GM21619 (cell line): Measurements from ENCODE around the gene MICU1.
"Not testable (repeated sequence)": the region's sequence is repeated elsewhere in the genome, so short reads cannot be mapped to it uniquely, and the experiment has no call there.

ENCODE experiments used
- ATAC-seq: cut with Tn5 transposase; IDR thresholded peaks from one replicate; pipeline ENCODE4 v1.9.1; 2021; ENCODE audit not compliant: unreplicated experiment

MICU1 gene

GRCh38 chr10:72331575-72332422 is 294.1 kb downstream of the MICU1 start:
- peak; percentile 37 for ATAC-seq

DNA sequence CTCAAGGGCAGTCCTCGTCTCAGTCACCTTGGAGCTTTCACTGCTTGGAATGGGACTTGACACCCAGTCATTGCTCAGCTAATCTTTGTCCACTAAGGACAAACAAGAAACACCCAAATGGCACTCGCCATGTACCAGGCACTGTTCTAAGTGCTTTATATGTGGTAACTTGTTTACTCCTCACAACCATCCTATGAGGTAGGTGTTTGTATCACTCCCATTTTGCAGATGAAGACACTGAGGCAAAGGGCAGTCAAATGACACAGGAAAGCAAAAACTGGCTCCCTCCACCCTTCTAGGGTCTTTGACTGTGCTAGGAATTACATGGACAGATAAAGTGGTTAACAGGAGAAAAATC is 295.8 kb downstream of the MICU1 start:
- no peak for ATAC-seq

GRCh38 chr10:72329290-72330068 is 296.4 kb downstream of the MICU1 start:
- ATAC-seq: no peak

DNA sequence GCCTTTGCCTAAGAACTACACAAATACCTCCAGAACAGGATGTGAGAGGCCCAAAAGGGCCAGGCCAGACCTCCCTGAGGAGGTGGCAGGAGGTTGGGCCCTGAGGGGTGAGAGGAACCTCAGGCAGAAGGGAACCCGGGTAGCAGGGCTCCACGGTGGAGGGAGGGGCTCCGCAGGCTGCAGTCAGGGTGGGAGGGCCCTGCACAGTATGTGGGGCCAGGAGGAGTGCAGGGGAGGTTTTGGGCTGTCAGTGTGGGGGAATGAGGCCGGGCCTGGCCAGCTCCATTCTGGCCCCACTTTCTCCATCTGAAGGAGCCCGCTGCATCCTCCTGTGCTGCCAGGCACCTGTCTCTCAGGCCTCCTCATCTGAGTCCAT is 297.1 kb downstream of the MICU1 start:
- ATAC-seq: no peak

DNA sequence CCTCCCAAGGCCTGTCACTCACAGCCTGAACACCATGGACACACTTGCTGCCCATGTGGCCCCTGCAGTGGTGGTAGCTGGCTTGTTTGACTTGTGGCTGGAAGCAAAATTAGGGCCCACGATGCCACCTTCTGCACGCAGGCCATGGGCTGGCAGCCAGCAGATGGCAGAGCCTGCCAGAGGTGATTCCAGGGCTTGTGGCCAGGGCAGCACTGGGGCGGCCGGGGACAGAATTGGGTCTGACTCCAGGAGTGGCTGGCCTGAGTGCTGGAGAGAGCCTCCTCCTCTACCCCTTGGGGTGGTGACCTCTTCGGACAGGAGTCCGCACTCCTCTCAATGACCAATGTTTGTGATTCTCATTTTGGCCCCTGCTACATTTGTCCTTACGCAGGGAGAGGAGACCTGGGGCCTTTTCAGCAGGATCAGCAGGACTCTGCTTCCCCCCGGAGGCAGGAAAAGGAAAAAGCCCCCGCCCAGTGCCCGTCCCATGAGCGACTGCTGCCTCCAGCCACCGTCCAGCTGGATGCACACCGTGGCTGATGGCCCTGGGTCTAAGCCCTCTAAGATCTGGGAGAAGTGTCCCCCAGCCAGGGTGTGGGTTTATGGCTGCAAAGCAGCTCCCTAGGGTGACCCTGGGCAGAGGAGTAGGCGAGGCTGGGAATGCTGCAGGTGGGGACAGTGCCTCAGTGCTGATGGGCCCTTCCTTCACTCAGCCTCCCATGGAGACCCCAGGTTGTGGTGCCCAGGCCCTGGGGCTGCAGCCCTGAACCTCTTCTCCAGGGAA is 297.6 kb downstream of the MICU1 start:
- ATAC-seq: no peak

- not testable (repeated sequence) for ATAC-seq
These were observed 298.9 kb downstream of the MICU1 start for GRCh38 chr10:72326665-72327603.

- ATAC-seq: not testable (repeated sequence)
These were observed 300.4 kb downstream of the MICU1 start for GRCh38 chr10:72325243-72326175.

DNA sequence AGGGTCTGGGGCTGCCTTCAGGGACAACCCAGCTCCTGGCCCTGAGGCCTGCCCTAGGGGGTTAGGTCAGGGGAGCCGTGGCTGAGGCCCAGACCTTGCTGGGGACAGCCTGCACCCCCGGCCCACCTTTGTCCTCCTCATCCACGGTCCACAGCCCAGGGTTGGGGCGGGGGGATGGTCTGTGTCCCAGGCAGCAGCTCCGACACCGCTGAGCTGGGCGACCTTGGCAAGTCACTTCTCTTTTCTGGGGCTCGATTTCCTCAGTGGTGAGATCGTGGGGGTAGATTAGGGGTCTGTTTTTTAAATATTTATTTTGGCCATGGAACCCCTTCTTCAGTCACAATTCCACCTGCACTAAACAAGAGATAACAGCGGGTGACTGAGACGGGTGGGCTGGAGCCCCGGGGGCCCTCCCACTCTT is 302.1 kb downstream of the MICU1 start:
- no peak for ATAC-seq

DNA sequence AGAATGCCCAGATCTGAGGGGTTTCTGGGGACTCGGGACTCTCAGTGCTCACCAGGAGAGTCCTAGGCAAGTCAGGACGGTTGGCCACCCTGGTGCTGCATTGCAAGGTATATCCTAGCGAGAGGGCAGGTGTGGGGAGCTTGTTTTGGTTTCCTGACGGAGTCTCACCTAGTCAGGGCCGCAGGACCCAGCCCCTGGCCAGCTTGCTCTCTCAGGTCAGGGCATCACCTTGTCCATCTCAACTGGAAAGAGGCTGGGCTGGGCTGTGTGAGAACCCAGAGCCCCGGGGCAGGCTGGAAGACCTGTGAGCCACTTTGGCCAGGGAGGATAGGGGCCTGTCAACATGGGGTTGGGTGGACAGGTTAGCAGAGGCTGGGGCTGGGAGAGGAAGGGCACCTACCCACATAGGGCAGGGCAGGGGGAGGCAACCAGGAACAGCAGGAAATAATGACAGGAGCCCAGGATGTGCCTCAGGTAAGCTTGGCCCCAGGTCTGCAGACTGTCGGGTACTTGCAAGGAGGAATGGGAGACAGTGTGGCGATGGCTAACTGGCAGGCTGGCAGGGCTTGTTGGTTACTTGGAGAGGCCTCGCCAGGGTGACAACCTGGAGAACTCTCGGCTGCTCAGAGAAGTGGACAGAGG is 302.6 kb downstream of the MICU1 start:
- ATAC-seq: no peak

- no peak for ATAC-seq
These were observed 303.4 kb downstream of the MICU1 start for GRCh38 chr10:72322280-72323058.

GRCh38 chr10:72322030-72322279 is 303.9 kb downstream of the MICU1 start:
- no peak for ATAC-seq

- ATAC-seq: no peak
These were observed 304.4 kb downstream of the MICU1 start for GRCh38 chr10:72321248-72322029.

DNA sequence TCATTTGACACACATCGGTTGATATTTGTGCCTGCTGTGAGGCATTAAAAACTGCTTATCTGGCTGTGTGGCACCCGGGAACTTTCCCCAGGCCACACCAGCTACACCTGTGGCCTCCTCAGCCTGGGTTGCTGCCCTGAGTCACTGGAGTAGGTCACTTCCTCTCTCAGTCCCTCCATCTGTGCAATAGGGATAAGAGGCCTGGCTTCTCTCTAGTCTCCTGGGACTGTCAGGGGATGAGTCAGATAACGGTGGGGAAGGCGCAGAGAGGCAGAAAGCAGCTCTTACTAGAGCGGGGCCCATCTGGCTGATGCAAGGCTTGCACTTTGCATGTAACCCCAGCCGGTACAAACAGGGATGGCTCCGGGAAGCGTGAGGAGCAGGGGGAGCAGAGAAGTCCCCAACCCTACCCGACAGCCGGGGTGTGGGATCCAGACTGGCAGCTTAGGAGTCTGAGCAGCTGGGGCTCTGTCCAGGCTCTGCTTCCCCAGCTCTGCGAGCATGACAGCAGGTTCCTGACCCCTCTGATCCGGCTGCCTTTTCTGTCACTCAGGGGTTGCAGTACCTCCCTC is 305.1 kb downstream of the MICU1 start:
- peak; percentile 63 for ATAC-seq

DNA sequence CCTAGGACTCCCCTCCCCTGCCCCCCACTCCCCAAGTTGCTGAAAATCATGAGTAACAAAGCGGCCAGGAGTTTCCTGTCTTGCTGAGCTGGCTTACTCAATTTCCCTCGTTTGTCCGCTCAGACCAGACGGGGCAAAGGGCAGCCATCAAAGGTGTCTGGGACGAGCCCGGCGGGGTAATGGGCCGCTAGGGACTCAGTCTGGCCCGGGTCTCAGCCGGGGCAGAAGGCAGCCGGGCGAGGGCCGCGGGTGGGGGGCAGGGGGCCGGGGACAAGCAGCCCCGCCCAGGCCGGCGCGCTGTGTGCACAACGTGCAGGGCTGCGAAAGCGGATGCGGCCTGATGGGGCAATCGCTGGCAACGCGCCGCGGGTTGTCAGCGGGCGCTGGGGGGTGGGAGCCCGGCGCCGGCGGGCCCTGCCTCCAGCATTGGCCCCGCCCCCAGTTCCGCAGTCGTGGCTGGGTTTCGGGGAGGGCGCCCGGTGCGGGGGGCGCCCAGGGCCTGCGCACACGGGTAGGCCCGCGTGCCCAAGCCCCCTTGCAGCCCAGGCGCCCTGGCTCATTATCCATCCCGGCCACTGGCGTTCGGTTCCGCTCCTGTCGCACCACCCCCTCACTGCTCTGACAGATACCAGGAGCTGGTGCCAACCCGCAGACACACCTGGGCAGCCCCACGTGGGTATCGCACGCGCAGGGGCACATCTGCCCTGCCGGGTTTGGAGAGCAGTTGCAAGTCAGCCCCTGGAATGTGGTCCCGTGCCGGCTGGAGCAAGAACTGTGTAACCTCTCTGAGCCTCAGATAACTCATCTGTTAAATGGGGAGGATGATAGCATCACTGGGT is 306.2 kb downstream of the MICU1 start:
- ATAC-seq: peak; percentile 35

DNA sequence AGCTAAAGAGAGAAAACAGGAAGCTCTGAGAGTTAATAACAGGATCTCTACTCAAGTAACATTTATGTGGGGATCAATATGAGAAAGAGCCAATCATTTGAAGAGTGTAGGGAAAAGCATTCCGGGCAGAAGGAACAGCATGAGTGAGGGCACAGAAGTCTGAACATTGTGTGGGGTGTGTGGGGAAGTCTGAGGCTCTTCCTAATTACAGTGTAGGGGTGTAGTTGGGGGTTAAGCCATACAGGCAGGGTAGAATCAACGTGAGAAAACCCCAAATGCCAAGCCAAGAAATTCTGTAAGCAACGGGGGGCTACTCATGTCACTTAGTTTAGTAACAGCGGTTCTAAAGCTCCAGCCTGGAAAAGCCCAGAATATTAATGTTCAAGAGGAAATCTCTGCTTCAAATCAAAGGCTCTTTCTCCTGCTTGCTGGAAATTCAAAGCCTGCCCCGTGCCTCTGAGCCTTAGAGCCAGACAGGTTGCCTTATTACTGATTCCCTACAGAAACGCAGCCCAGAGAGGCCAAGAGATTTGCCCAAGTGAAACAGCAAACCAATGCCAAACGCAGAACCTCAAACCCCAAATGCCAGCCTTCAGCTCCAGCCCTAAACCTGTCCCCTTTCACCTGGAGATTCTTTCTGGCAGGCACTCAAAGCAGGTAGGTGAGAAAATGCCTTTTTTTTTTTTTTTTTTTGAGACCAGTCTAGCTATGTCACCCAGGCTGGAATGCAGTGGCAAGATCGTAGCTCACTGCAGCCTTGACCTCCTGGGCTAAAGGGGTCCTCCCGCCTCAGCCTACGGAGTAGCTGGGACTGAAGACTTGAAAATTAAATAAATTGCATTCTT is 307.2 kb downstream of the MICU1 start:
- ATAC-seq: no peak
